ENCODE measurements around the gene KRT1.

- no peak for TF ChIP-seq ESRRA (IDR thresholded peaks at IDR 0.05; ENCODE audit: low read length)
- TF ChIP-seq RAD51 (IDR thresholded peaks at IDR 0.05): no peak
- TF ChIP-seq, protein P1, sequence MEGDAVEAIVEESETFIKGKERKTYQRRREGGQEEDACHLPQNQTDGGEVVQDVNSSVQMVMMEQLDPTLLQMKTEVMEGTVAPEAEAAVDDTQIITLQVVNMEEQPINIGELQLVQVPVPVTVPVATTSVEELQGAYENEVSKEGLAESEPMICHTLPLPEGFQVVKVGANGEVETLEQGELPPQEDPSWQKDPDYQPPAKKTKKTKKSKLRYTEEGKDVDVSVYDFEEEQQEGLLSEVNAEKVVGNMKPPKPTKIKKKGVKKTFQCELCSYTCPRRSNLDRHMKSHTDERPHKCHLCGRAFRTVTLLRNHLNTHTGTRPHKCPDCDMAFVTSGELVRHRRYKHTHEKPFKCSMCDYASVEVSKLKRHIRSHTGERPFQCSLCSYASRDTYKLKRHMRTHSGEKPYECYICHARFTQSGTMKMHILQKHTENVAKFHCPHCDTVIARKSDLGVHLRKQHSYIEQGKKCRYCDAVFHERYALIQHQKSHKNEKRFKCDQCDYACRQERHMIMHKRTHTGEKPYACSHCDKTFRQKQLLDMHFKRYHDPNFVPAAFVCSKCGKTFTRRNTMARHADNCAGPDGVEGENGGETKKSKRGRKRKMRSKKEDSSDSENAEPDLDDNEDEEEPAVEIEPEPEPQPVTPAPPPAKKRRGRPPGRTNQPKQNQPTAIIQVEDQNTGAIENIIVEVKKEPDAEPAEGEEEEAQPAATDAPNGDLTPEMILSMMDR (IDR thresholded peaks at IDR 0.05 in 2 of 3, conservative IDR thresholded peaks at IDR 0.05 in 1 of 3; ENCODE audit: control insufficient read depth in 2 of 3, extremely low read depth in 1 of 3, insufficient read depth in 1 of 3, low read depth in 3 of 3, low read length in 3 of 3): no peak
- TF ChIP-seq POLR2A (IDR thresholded peaks at IDR 0.05; ENCODE audit: low read depth, low read length): no peak
- no peak for TF ChIP-seq BACH1 (IDR thresholded peaks at IDR 0.05; ENCODE audit: borderline replicate concordance)
- no peak for TF ChIP-seq SIX5 (IDR thresholded peaks at IDR 0.05; ENCODE audit: low read depth, low read length, severe bottlenecking)
Observed at GRCh38 chr12:52686756-52687487, 6.7 kb upstream of the KRT1 start.

Measured in GM12878 (cell line).